Measurements from ENCODE around the gene VPS39. TPM values are rescaled to one million over a fixed set of nuclear protein-coding genes. Genes with fewer than 3 reads are reported as not detected.

Gene VPS39
- total RNA-seq, 1 donor from 2014 or later: 49.3 TPM

DNA sequence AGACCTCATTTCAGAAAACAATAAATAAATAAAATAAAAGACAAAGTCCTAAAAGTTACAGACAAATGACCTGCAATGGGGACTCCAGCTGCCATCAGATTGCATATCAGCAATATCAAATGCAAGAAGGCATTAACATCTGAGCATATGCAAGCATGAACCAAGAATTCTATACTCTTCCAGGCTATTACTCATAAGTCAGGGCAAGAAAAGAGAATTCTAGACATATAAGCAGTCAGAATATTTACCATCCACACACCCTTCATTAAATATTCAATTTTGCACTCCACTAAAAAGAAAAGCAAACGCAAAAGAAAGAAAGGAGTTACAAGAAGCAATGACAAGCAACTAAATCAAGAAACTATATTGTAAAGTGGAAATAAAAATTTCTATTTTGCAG is 72.8 kb downstream of the VPS39 start:
- intact Hi-C loops (cut with DNase I): loop anchor here (5.0 to 10.0 kb wide), 3 partner anchors 53 to 151 kb away; no protein-coding TSS in a partner anchor

GRCh38 chr15:42134617-42135245 is 73.4 kb downstream of the VPS39 start:
- intact Hi-C loops (cut with DNase I): loop anchor here (5.0 to 10.0 kb wide), 3 partner anchors 52 to 150 kb away; no protein-coding TSS in a partner anchor
- no peak for DNase-seq (ENCODE audit: low spot score)

More for the DNA sequence above, 72.8 kb downstream of the VPS39 start:
- no peak for DNase-seq (ENCODE audit: low spot score)

- intact Hi-C loops (cut with DNase I): loop anchor here (10.0 kb wide), 1 partner anchor 149 kb away; no protein-coding TSS in a partner anchor
- peak; percentile 77 for DNase-seq (ENCODE audit: low spot score)
Observed at GRCh38 chr15:42133886-42134502, 74.1 kb downstream of the VPS39 start.

- intact Hi-C loops (cut with DNase I): loop anchor here (10.0 kb wide), 1 partner anchor 149 kb away; no protein-coding TSS in a partner anchor
Observed at GRCh38 chr15:42133356-42133755, 74.7 kb downstream of the VPS39 start.

DNA sequence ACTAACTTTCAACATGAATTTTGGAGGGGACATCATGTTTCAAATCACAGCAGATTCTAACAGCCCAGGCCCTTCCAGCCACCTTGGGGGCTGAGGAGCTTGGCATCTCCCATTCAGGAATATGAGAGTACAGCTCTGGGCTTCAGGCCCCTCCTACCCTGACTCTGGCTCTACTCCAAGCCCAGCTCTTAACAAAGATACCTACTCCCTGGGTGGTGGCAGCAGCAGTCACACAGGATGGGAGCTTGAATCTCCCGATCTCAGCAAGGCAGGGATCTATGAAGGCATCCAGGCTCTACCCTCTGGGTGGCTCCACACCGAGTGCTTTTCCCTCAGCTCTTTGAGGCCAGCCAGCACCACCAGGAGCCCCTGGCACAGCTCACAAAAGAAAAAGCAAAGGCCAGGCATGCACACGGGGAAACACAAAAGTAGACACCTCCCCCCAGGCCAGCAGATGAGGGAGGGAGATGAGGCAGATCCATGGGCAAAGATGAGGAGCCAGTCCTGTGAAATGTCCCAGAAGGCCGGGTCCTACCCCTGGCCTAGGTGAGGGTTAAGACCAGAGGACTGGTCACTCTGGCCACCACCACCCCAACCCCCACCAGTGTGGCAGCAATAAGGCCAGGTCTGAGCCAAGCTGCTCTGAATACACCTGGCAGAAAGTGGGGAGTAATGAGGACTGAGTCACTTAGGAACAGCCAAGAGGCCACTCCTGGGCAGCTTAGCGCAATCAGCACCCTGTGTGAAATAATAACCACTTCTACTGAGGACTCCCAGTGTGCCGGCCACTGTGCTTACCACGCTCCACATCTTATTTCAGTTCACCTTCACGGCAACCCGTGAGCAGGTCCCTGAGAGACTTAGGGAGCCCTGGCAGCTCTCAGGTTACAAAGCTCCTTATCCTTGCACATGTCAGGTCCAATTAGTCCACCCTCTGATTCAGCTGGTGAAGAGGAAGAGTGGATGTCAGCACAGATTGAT is 76.0 kb downstream of the VPS39 start:
- intact Hi-C loops (cut with DNase I): loop anchor here (10.0 kb wide), 1 partner anchor 147 kb away; no protein-coding TSS in a partner anchor
- no peak for DNase-seq (ENCODE audit: low spot score)

More at GRCh38 chr15:42133356-42133755, 74.7 kb downstream of the VPS39 start:
- no peak for DNase-seq (ENCODE audit: low spot score)

DNA sequence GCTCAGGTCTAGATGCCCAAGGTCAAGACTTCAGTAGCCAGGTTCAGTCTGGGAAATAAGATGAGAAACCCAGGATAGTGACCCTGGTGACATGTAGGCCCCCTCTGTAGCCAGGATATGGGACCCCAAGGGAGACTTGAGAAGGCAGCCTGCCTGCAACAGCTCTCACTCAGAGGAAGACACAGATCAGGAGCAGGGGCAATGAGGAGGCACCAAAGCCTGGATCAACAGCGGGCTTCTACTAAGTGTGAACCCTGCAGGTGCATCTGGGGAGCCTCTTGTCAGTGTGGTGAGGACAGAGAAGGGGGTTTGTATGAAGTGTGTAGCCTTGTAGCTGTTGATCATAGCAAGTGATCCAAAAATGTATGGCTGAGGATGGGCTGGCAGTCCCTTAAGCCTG is 77.1 kb downstream of the VPS39 start:
- intact Hi-C loops (cut with DNase I): loop anchor here (10.0 kb wide), 1 partner anchor 146 kb away; no protein-coding TSS in a partner anchor
- DNase-seq (ENCODE audit: low spot score): no peak

DNA sequence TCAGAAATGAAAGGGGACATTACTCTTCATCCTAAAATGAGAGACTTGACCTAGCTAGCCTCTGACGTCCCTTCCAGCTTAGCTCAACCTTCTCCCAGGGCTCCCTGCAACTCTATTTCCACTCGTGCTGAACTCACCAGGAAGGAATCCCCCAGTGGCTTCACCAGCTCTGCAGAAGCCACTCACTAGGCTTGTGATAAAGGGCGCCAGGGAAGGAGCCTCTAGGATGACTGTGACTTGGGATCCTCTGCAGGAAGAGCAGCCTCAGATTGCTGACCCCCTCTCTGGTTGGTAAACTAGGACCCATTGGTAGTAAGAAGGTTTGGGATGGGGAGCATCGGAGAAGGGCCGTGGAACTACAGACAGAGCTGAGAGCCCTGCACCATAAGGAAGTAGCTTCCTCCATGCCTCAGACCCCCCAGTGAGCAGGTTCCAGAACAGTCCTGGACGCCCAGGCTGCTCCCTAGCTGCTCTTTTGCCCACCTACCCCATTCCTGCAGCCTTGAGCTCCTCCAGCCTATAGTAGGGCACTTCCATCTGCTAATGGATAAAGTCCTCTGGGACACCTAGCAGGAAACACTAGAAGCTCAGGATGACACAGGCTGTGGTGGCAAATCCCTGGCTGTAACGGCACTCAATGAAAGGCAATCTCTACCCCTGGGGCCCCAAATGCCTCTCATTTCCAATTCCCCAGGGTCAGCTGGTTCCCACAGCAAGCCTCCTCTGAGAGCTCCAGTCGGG is 77.7 kb downstream of the VPS39 start:
- intact Hi-C loops (cut with DNase I): loop anchor here (10.0 kb wide), 1 partner anchor 146 kb away; no protein-coding TSS in a partner anchor
- DNase-seq (ENCODE audit: low spot score): no peak

- intact Hi-C loops (cut with DNase I): no loop called here
- DNase-seq (ENCODE audit: low spot score): no peak
Observed at GRCh38 chr15:42129364-42129763, 78.7 kb downstream of the VPS39 start.

- no peak for DNase-seq (ENCODE audit: low spot score)
- intact Hi-C loops (cut with DNase I): no loop called here
Observed at GRCh38 chr15:42128476-42128875, 79.6 kb downstream of the VPS39 start.

- DNase-seq (ENCODE audit: low spot score): no peak
- intact Hi-C loops (cut with DNase I): no loop called here
Observed at GRCh38 chr15:42123546-42123945, 84.6 kb downstream of the VPS39 start.

- DNase-seq (ENCODE audit: low spot score): no peak
- intact Hi-C loops (cut with DNase I): no loop called here
Observed at GRCh38 chr15:42121682-42122081, 86.4 kb downstream of the VPS39 start.

DNA sequence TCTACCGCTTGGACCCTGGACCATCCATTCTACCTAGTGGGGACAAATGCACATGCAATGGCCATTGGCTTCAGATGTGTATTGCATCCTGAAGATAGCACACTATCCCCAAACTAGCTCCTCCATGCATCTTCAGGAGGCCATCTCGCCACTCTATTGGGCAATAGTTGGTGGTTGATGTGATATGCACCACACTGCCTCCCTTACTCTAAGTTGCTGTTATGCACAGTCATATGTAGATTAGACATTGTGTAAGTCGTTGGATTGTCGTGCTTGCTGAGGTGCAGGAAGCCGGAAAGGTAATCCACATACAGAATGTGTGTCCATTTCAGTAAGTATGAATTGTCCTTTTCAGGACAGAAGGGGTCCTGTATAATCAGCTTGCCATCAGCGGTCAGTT is 87.1 kb downstream of the VPS39 start:
- no peak for DNase-seq (ENCODE audit: low spot score)
- intact Hi-C loops (cut with DNase I): no loop called here

- intact Hi-C loops (cut with DNase I): no loop called here
- no peak for DNase-seq (ENCODE audit: low spot score)
Observed at GRCh38 chr15:42120285-42120684, 87.8 kb downstream of the VPS39 start.

GRCh38 chr15:42119446-42119760 is 88.7 kb downstream of the VPS39 start:
- intact Hi-C loops (cut with DNase I): no loop called here
- no peak for DNase-seq (ENCODE audit: low spot score)

GRCh38 chr15:42118650-42119445 is 89.3 kb downstream of the VPS39 start:
- DNase-seq (ENCODE audit: low spot score): no peak
- intact Hi-C loops (cut with DNase I): no loop called here

- intact Hi-C loops (cut with DNase I): no loop called here
- DNase-seq (ENCODE audit: low spot score): no peak
Observed at GRCh38 chr15:42111924-42112323, 96.2 kb downstream of the VPS39 start.

- DNase-seq (ENCODE audit: low spot score): no peak
- intact Hi-C loops (cut with DNase I): no loop called here
Observed at GRCh38 chr15:42110367-42110766, 97.7 kb downstream of the VPS39 start.

- DNase-seq (ENCODE audit: low spot score): no peak
- intact Hi-C loops (cut with DNase I): no loop called here
Observed at GRCh38 chr15:42108806-42109205, 99.3 kb downstream of the VPS39 start.

Data from cardiac septum (tissue), 1 donor.